Upper lobe of right lung (tissue), 1 donor: ENCODE results near the gene HDAC9. TPM values are rescaled to one million over a fixed set of nuclear protein-coding genes. Genes with fewer than 3 reads are reported as not detected.

Source experiments
- ATAC-seq: fragments of 200-7000 bp; cut with Tn5 transposase; one replicate; pipeline ENCODE4 v1.9.1; 2020; ENCODE audit warnings: mild to moderate bottlenecking, moderate library complexity
- DNase-seq: peaks from one replicate; pipeline ENCODE4 v3.0.0-alpha.2; 2020
- H3K27ac ChIP-seq: fragments of 200-600 bp; one replicate; pipeline ENCODE4 v1.8.0; 2022
- H3K27me3 ChIP-seq: fragments of 200-600 bp; one replicate; pipeline ENCODE4 v1.8.0; 2022; ENCODE audit warnings: mild to moderate bottlenecking
- H3K36me3 ChIP-seq: fragments of 200-600 bp; one replicate; pipeline ENCODE4 v1.8.0; 2022
- H3K4me1 ChIP-seq: fragments of 200-600 bp; one replicate; pipeline ENCODE4 v1.8.0; 2022
- H3K4me3 ChIP-seq: fragments of 200-600 bp; one replicate; pipeline ENCODE4 v1.8.0; 2022; ENCODE audit warnings: mild to moderate bottlenecking
- H3K9me3 ChIP-seq: fragments of 200-600 bp; one replicate; pipeline ENCODE4 v1.8.0; 2022
- CTCF ChIP-seq: fragments of 200-600 bp; IDR thresholded peaks from one replicate; pipeline ENCODE4 v1.8.0; 2022; ENCODE audit warnings: antibody characterized with exemption
- intact Hi-C: fragments of 100-400 bp; cut with DNase I; formaldehyde crosslinking; loops from one replicate; pipeline ENCODE4 v1.11.0; 2022
- total RNA-seq: library from RNA; stranded (reverse); fragmentation: NEBNext Ultra II Directional; extraction: Animal tissue kit (Norgen Biotek cat#: 25700); gene quantifications from one replicate; pipeline ENCODE4 v1.2.1, GENCODE V29; 2021
- donor health status: DM: no; HTN: yes; CAD: no; lungs with severe emphysema.

The HDAC9 gene
- total RNA-seq, 1 donor from 2014 or later: 52.4 TPM

DNA sequence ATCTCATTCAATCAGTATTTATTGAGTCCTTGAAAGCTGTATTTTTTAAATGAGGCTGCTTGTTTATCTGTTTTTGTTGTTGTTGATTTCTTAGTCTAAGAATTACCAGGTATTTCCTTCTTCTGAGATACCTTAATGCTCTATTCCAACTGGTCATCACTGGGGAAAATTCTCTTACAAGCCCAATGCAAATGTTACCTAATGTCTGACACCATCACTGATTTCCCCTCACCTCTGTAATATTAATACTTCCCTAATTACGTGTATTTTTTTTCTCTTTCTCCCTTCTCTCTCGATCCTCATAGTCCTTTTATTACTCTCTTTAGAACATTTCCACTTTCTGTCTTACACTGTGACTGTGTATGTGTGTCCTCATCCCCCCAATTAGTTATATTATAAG, 13.9 kb downstream of the HDAC9 start:
- Histone ChIP-seq H3K4me3 (no peak overlapping the region), H3K4me1 (no peaks in the 10 kb centered on the region), H3K27me3 (no peaks in the 10 kb centered on the region), H3K9me3 (no peaks in the 10 kb centered on the region), H3K36me3 (no peaks in the 10 kb centered on the region), H3K27ac (no peak overlapping the region)
- intact Hi-C loops: no loop called here
- ATAC-seq: no peak
- no peak for DNase-seq
- TF ChIP-seq CTCF: no peak

DNA sequence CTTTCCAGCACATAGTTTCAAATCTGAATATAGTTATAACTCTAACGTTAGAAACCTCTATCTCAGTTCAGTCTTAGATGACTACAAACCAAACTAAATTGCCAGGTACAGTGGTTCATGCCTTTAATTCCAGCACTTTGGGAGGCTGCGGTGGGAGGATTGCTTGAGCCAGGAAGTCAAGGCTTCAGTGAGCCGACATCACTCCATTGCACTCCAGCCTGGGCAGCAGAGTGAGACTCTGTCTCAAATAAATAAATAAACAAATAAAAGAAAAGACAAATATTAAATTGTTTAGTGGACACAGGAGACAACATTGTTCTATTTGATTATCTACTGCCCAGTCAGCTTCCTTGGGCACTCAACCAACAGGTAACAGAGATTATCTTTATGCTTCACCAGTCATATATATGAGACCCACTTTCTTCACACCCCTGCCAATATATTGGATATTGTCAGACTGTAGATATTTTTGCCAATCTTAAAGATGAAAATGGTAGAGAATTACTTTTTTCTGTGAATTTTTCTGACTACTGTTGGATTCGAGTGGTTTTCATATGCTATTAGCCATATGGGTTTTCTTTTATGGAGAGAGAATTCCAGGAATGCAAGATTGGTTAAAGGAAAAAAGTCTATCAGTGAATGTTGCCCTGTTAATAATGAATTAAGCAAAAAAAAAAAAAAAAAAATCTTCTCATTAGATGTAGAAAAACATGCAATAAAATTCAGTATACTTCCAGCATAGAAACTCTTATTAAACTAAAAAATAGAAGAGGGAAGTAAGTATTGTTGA, 16.0 kb downstream of the HDAC9 start:
- Histone ChIP-seq H3K27me3 (no peaks in the 10 kb centered on the region), H3K4me3 (no peak overlapping the region), H3K27ac (no peak overlapping the region), H3K9me3 (no peaks in the 10 kb centered on the region), H3K36me3 (no peaks in the 10 kb centered on the region), H3K4me1 (no peaks in the 10 kb centered on the region)
- DNase-seq (no peak), ATAC-seq (no peak)
- intact Hi-C loops: no loop called here
- no peak for TF ChIP-seq CTCF

DNA sequence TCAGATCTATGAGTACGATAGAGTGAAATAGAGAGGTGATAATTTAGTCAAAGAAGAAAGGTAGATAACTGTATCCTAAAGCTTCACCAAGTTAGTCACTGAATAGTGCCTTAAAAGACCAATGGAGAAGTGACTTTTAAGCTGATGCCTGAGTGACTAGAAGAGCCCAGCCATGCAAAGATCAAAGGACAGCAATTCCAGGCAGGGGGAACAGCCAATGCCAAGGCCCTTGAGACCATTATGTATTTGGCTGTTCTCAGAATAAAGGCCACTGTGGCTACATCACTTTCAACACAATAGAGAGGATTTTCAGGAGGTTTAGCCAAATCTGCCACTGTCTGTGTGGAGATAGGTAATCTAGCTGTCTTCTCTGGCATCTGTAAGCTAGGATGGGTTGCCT, 17.8 kb downstream of the HDAC9 start:
- no peak overlapping the region for H3K27ac ChIP-seq
- DNase-seq (no peak), ATAC-seq (no peak)
- TF ChIP-seq CTCF: no peak
- H3K9me3 ChIP-seq: no peaks in the 10 kb centered on the region
- H3K27me3 ChIP-seq: no peaks in the 10 kb centered on the region
- no peaks in the 10 kb centered on the region for H3K36me3 ChIP-seq
- no peak overlapping the region for H3K4me3 ChIP-seq
- H3K4me1 ChIP-seq: no peaks in the 10 kb centered on the region
- intact Hi-C loops: no loop called here

DNA sequence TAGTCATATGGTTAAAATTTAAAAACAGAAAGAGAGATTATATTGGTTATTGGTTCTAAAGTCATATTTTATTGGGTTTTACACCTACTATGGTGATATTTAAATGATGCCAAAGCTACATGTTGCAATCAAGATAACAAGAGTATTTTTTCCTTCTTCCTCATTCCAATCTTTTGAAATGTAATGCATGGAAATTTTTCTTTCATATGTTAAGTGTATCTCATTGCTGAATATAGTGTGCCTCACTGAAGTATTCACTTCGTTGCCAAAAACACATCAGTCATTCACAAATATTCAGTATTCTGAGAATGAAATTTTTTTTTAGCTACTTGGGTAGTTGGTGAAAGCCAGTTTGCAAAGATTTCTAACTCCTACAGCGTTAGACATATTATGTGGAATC, 19.5 kb downstream of the HDAC9 start:
- ATAC-seq (no peak), DNase-seq (no peak)
- no peaks in the 10 kb centered on the region for H3K9me3 ChIP-seq
- no peak for TF ChIP-seq CTCF
- intact Hi-C loops: no loop called here
- no peak overlapping the region for H3K4me3 ChIP-seq
- H3K4me1 ChIP-seq: no peaks in the 10 kb centered on the region
- no peak overlapping the region for H3K27ac ChIP-seq
- H3K27me3 ChIP-seq: no peaks in the 10 kb centered on the region
- H3K36me3 ChIP-seq: no peaks in the 10 kb centered on the region

GRCh38 chr7:18517646-18518045, 22.1 kb downstream of the HDAC9 start:
- intact Hi-C loops: no loop called here
- Histone ChIP-seq H3K27me3 (no peaks in the 10 kb centered on the region), H3K4me3 (no peak overlapping the region), H3K9me3 (no peaks in the 10 kb centered on the region), H3K4me1 (no peaks in the 10 kb centered on the region), H3K36me3 (no peaks in the 10 kb centered on the region), H3K27ac (no peak overlapping the region)
- DNase-seq: no peak
- TF ChIP-seq CTCF: no peak
- ATAC-seq: no peak

- no peaks in the 10 kb centered on the region for H3K4me1 ChIP-seq
- no peak for DNase-seq
- H3K4me3 ChIP-seq: no peak overlapping the region
- intact Hi-C loops: no loop called here
- no peak for TF ChIP-seq CTCF
- ATAC-seq: no peak
- H3K27me3 ChIP-seq: no peaks in the 10 kb centered on the region
- H3K9me3 ChIP-seq: no peaks in the 10 kb centered on the region
- H3K27ac ChIP-seq: no peak overlapping the region
- no peaks in the 10 kb centered on the region for H3K36me3 ChIP-seq
These were observed 23.0 kb downstream of the HDAC9 start for GRCh38 chr7:18518555-18518954.
